ENCODE measurements around the gene CACNA1G.

The CACNA1G gene

GRCh38 chr17:50527949-50528474, 32.5 kb upstream of the CACNA1G start:
- H3K27ac Mint-ChIP-seq: no peak overlapping the region
- H3K4me1 Mint-ChIP-seq: peaks cover 11% of the 10 kb centered on the region
- H3K4me3 Mint-ChIP-seq: no peak overlapping the region
- peaks cover 2% of the 10 kb centered on the region for H3K36me3 Mint-ChIP-seq
- no peaks in the 10 kb centered on the region for H3K9me3 Mint-ChIP-seq
- H3K27me3 Mint-ChIP-seq: peaks cover 22% of the 10 kb centered on the region

- no peaks in the 10 kb centered on the region for H3K9me3 Mint-ChIP-seq
- peaks cover 22% of the 10 kb centered on the region for H3K4me1 Mint-ChIP-seq
- H3K27me3 Mint-ChIP-seq: peaks cover 34% of the 10 kb centered on the region
- no peak overlapping the region for H3K4me3 Mint-ChIP-seq
- H3K36me3 Mint-ChIP-seq: peaks cover 2% of the 10 kb centered on the region
- H3K27ac Mint-ChIP-seq: no peak overlapping the region
These were observed 30.7 kb upstream of the CACNA1G start for GRCh38 chr17:50529849-50530248.

GRCh38 chr17:50531428-50532025, 29.0 kb upstream of the CACNA1G start:
- peaks cover 37% of the 10 kb centered on the region for H3K27me3 Mint-ChIP-seq
- no peak overlapping the region for H3K27ac Mint-ChIP-seq
- no peak overlapping the region for H3K4me3 Mint-ChIP-seq
- H3K9me3 Mint-ChIP-seq: no peaks in the 10 kb centered on the region
- peaks cover 2% of the 10 kb centered on the region for H3K36me3 Mint-ChIP-seq
- H3K4me1 Mint-ChIP-seq: peaks cover 22% of the 10 kb centered on the region

GRCh38 chr17:50532452-50533024, 28.0 kb upstream of the CACNA1G start, which contains the start of gene EPN3:
TSS of gene EPN3 (plus strand) at chr17:50532735. CDS start at chr17:50536557, 3,822 bp downstream.
- H3K4me3 Mint-ChIP-seq: peak within 1 kb of the TSS; percentile 26
- no peak within 1 kb of the TSS for H3K27ac Mint-ChIP-seq
- peaks cover 2% of the 10 kb centered on the region for H3K36me3 Mint-ChIP-seq
- H3K9me3 Mint-ChIP-seq: no peaks in the 10 kb centered on the region
- H3K27me3 Mint-ChIP-seq: peaks cover 37% of the 10 kb centered on the region
- H3K4me1 Mint-ChIP-seq: peaks cover 22% of the 10 kb centered on the region

DNA sequence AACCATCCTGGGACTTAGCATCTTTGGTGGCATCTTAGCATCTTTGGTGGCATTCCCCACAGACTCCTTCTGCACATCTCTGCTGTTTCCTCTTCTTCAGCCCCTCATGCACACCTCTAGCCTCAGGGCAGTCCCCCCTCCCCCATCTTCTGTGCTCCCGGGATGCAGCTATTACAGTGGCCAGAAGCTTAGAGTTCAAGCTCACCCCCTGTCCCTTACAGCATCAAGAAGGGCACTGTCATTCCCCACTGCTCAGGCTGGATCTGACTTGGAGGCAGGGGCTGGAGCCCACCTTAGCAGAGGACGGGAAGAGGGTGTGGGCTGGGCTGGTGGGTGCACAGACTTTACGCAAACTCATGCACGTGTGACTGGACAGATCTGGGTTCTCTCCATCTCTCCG, 27.3 kb upstream of the CACNA1G start:
- peaks cover 2% of the 10 kb centered on the region for H3K36me3 Mint-ChIP-seq
- H3K9me3 Mint-ChIP-seq: no peaks in the 10 kb centered on the region
- H3K27me3 Mint-ChIP-seq: peaks cover 37% of the 10 kb centered on the region
- peaks cover 22% of the 10 kb centered on the region for H3K4me1 Mint-ChIP-seq
- no peak overlapping the region for H3K27ac Mint-ChIP-seq
- peak overlapping the region; percentile 26 for H3K4me3 Mint-ChIP-seq

DNA sequence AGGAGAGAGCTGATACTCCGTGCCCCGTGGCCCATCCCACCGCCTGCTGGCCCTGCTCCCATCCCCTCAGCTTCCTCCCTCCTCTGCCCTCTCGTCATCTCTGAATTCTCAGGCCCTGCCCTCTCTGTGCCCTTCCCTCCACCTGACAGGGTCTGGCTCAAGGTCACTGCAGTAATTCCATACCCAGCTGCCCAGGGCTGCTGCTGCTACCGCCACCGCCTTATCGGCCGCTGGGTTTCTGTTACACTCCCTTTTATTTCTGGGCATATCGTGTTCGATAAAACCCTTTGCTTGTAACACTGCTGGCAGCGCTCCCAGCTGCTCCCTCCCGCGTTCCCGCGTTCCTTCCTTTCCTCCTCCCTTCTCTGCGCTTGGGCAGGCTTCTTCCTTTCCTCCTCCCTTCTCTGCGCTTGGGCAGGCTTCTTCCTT, 26.8 kb upstream of the CACNA1G start:
- H3K36me3 Mint-ChIP-seq: peaks cover 2% of the 10 kb centered on the region
- peaks cover 22% of the 10 kb centered on the region for H3K4me1 Mint-ChIP-seq
- no peak overlapping the region for H3K27ac Mint-ChIP-seq
- peaks cover 34% of the 10 kb centered on the region for H3K27me3 Mint-ChIP-seq
- H3K9me3 Mint-ChIP-seq: no peaks in the 10 kb centered on the region
- H3K4me3 Mint-ChIP-seq: peak overlapping the region; percentile 26

DNA sequence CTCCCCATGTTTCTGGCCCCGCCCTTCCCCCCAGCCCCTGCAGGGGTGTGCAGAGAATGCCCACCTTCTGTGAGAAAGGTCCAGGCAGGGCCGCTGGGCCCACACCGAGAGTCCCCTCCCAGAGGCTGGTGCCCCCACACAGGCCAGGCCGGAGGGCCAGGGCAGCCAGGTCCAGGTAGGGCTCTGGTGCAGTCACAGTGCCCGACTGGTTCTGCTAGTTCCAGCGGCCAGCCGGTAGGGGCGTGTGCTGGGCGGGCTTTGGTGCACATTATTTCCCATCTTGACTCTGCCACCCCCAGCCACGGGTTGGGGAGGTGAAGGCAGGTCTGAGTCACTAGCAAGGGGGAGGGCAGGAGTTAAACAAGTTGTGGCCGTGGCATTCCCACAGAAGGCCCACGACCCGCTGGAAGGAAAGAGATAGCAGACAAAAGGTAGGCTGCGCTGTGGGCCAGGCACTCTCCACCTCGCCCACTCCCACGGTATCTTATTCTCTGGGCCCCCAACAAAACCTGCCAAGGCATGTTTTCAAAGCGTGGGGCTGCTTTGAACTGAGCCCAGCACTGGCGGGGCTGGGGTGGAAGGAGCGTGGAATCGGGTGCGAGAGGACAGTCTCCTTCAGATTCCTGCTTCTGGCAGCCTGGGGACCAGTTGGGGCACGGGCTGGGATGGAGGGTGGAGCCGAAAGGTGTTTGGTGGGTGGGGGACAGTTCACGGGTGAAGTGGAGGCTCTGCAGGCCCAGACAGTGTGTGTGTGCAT, 26.1 kb upstream of the CACNA1G start:
- peaks cover 31% of the 10 kb centered on the region for H3K27me3 Mint-ChIP-seq

DNA sequence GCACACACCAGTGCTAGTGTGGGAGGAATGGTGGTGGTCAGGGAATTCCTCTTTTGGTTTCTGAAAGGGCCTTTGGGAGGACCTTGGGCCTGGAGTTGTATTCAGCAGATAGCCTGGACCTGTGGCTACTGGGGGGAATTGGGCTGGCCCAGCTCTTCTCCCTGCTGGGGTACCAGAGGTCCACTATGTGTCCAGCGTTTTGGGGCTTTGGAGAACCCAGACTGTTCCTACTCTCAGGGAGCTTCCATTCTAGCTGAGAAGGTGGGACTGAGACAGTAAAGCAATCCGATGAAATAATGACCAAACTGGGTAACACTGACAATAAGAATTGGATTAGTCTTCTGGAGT, 25.6 kb upstream of the CACNA1G start:
- Mint-ChIP-seq H3K27me3 (peaks cover 28% of the 10 kb centered on the region), H3K36me3 (peaks cover 2% of the 10 kb centered on the region), H3K4me1 (peaks cover 22% of the 10 kb centered on the region), H3K4me3 (no peak overlapping the region), H3K27ac (no peak overlapping the region), H3K9me3 (no peaks in the 10 kb centered on the region)

More for the DNA sequence above, 26.1 kb upstream of the CACNA1G start:
- Mint-ChIP-seq H3K4me1 (peaks cover 22% of the 10 kb centered on the region), H3K36me3 (peaks cover 2% of the 10 kb centered on the region), H3K9me3 (no peaks in the 10 kb centered on the region), H3K4me3 (peak overlapping the region; percentile 15), H3K27ac (no peak overlapping the region)

DNA sequence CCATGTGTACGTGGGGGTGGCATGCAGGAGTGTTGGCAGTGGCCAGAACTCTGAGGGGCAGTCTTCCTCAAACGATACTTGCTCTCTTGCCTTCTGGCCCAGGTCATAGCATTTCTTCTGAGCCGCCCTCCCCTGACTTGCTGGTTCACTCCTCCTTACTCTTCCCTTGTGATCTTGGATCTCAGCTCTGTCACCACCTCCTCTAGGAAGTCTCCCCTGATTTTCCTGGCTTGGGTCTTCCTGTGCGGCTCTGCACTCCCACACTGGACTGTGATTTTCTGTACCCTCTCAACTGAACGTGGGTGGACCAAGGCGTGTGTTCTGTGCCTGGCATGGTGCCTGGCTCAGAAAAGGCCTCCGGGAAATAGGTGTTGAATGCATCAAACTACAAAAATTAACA, 25.1 kb upstream of the CACNA1G start:
- H3K4me3 Mint-ChIP-seq: no peak overlapping the region
- H3K9me3 Mint-ChIP-seq: no peaks in the 10 kb centered on the region
- H3K27me3 Mint-ChIP-seq: peaks cover 27% of the 10 kb centered on the region
- no peak overlapping the region for H3K27ac Mint-ChIP-seq
- peaks cover 2% of the 10 kb centered on the region for H3K36me3 Mint-ChIP-seq
- peaks cover 22% of the 10 kb centered on the region for H3K4me1 Mint-ChIP-seq

GRCh38 chr17:50536683-50537646, 23.6 kb upstream of the CACNA1G start:
- H3K9me3 Mint-ChIP-seq: no peaks in the 10 kb centered on the region
- peaks cover 22% of the 10 kb centered on the region for H3K4me1 Mint-ChIP-seq
- no peak overlapping the region for H3K4me3 Mint-ChIP-seq
- no peak overlapping the region for H3K27ac Mint-ChIP-seq
- H3K36me3 Mint-ChIP-seq: no peaks in the 10 kb centered on the region
- H3K27me3 Mint-ChIP-seq: peaks cover 18% of the 10 kb centered on the region

- Mint-ChIP-seq H3K27me3 (peaks cover 15% of the 10 kb centered on the region), H3K4me1 (peaks cover 21% of the 10 kb centered on the region), H3K27ac (no peak overlapping the region), H3K9me3 (no peaks in the 10 kb centered on the region), H3K36me3 (no peaks in the 10 kb centered on the region), H3K4me3 (no peak overlapping the region)
These were observed 22.6 kb upstream of the CACNA1G start for GRCh38 chr17:50537721-50538548.

- Mint-ChIP-seq H3K36me3 (no peaks in the 10 kb centered on the region), H3K4me1 (peaks cover 12% of the 10 kb centered on the region), H3K9me3 (no peaks in the 10 kb centered on the region), H3K4me3 (no peak overlapping the region), H3K27ac (no peak overlapping the region), H3K27me3 (peaks cover 9% of the 10 kb centered on the region)
These were observed 21.7 kb upstream of the CACNA1G start for GRCh38 chr17:50538549-50539410.

DNA sequence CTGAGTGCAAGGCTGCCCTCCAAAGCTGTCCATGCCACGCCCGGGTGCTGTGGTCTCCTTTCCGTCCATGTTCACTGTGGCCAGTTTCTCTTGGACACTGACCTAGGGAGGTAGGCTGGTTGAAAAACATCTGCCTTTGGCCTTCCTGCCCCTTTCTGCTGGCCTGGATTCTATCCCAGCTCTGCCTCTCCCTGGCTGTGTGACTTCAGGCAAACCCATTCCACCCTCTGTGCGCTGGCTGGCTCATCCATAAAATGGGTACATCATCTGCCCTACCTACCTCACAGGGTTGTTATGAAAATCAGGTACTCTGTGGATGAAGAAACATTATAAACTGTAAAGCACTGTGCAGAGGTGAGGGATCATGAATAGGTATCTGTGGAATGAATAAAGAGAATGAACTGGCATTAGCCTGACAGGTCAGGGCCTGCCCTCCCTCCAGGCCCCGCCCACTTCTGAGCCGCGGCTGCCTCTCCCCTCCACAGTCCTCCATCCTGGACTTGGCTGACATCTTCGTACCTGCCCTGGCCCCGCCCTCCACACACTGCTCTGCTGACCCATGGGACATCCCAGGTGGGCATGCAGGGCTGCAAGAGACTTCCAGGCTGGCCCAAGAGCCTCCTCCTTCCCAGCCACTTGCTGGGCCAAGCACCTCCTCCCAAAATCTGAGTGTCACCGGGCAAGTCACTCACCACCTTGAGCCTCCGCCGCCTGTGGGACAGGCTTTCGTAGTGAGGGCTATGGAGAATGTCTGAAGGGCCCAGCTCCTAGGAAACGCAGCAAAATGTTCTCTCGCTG, 20.6 kb upstream of the CACNA1G start:
- Mint-ChIP-seq H3K4me1 (peaks cover 16% of the 10 kb centered on the region), H3K4me3 (no peak overlapping the region), H3K27ac (no peak overlapping the region), H3K9me3 (no peaks in the 10 kb centered on the region), H3K27me3 (peaks cover 8% of the 10 kb centered on the region), H3K36me3 (no peaks in the 10 kb centered on the region)
